Natural killer cell (primary cell): ENCODE results near the gene UBR2. TPM values are rescaled to one million over a fixed set of nuclear protein-coding genes. Genes with fewer than 3 reads are reported as not detected.

Source experiments
- ATAC-seq, 3 donors: fragments of 150-1000 bp in 2 of 3; fragments of 200-7000 bp in 1 of 3; cut with Tn5 transposase; 1 replicate in 1 of 3; 2 replicates in 2 of 3; pipeline ENCODE4 v1.10.0; 2021; ENCODE audit warnings: mild to moderate bottlenecking in 2 of 3, moderate library complexity in 2 of 3
- DNase-seq, 2 donors: peaks; one replicate each; pipeline versions ENCODE4 v3.0.0 to v3.0.0-alpha.2; 2013 to 2021; ENCODE audit warnings: mixed read lengths in 1 of 2
- H3K27ac ChIP-seq: one replicate; pipeline ENCODE4 v1.5.1; 2013; ENCODE audit warnings: mild to moderate bottlenecking, low read length
- H3K27me3 ChIP-seq: one replicate; pipeline ENCODE4 v1.6.1; 2013; ENCODE audit warnings: low read length; ENCODE audit not compliant: control insufficient read depth, insufficient read depth
- H3K36me3 ChIP-seq: one replicate; pipeline ENCODE4 v1.6.1; 2013; ENCODE audit warnings: low read length; ENCODE audit not compliant: control insufficient read depth, insufficient read depth
- H3K4me1 ChIP-seq: one replicate; pipeline ENCODE4 v1.6.1; 2013; ENCODE audit warnings: low read length; ENCODE audit not compliant: control insufficient read depth, insufficient read depth
- H3K4me3 ChIP-seq: one replicate; pipeline ENCODE4 v1.5.1; 2013; ENCODE audit warnings: low read length
- H3K9me3 ChIP-seq: one replicate; pipeline ENCODE4 v1.6.1; 2013; ENCODE audit warnings: low read length; ENCODE audit not compliant: control insufficient read depth, insufficient read depth
- H3K27ac Mint-ChIP-seq, 2 donors: one replicate each; pipeline ENCODE4 v1.8.0; 2022; ENCODE audit warnings: mild to moderate bottlenecking in 2 of 2, mixed read lengths in 2 of 2, moderate library complexity in 1 of 2
- H3K27me3 Mint-ChIP-seq, 2 donors: one replicate each; pipeline ENCODE4 v1.8.0; 2022; ENCODE audit warnings: low read depth in 2 of 2, mixed read lengths in 2 of 2
- H3K36me3 Mint-ChIP-seq: one replicate; pipeline ENCODE4 v1.8.0; 2022; ENCODE audit warnings: mixed read lengths
- H3K4me1 Mint-ChIP-seq, 2 donors: one replicate each; pipeline ENCODE4 v1.8.0; 2022; ENCODE audit warnings: mixed read lengths in 2 of 2
- H3K4me3 Mint-ChIP-seq: one replicate; pipeline ENCODE4 v1.8.0; 2022; ENCODE audit warnings: mild to moderate bottlenecking, moderate library complexity, mixed read lengths
- H3K9me3 Mint-ChIP-seq, 2 donors: one replicate each; pipeline ENCODE4 v1.8.0; 2022; ENCODE audit warnings: mixed read lengths in 2 of 2
- WGBS: methylation state at CpG from one replicate; pipeline ENCODE4 v1.1.7; 2013; ENCODE audit warnings: missing lambda C conversion rate; ENCODE audit not compliant: insufficient coverage; 5-methylcytosine and 5-hydroxymethylcytosine counted together
- intact Hi-C: fragments of 100-400 bp; cut with micrococcal nuclease; formaldehyde crosslinking; loops from one replicate; pipeline ENCODE4 v1.14.2; 2022
- total RNA-seq, 4 donors: library from RNA; stranded (reverse); fragments of 120-200 nt in 1 of 4; gene quantifications; one replicate each; pipeline versions ENCODE4 v1.2.3 to v1.2.4, GENCODE V29; 2013 to 2022
- TF ChIP-seq, protein P1 (sequence below): fragments of 200-600 bp; IDR thresholded peaks from one replicate; pipeline ENCODE4 v1.8.0; 2022; ENCODE audit warnings: antibody characterized with exemption

Gene UBR2
- total RNA-seq, 3 donors from 2014 or later (not counting 1 experiment from before 2014, with no cell fraction given), result 44.9 to 57.3 (median 53.2) TPM

DNA sequence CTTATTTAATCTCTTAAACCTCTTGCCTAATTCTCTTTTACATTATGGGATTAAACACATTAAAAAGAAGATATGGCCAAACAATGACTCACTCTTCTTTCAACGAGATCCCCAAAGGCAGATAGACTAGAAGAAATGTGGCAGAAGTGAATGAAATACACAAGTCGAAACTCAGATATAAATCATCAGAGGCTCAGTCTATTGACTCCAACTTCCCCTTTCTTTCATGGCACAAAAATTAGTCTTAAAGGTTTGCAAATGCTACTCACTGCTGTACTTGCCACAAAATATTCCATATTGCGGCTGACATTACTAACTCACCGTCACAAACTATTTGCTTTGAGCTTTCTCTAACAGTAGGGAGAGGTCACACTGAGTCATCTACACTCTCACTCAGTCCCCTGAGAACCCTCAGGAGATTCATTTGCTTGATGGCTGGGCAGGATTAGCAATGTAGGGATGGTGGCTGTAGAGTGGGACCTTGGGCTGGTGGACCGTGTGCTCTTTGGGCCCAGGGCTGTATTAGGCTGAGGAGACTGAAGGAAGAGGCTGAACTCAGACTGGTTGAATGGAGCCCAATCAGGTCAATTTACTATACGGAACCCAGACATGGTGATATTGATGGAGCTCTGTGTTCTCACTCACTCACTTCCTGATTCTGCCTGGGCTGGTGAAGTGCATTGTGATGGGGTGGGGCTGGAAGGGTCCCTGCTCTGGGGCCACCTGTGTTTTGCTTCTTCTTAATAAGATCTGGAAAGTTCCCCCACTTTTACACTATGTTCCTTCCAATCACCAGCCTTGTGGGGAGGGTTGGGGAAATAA lies 42.8 kb upstream of the UBR2 start:
- H3K9me3 Mint-ChIP-seq, result no peaks in the 10 kb centered on the region
- Histone ChIP-seq H3K27ac (no peak overlapping the region), H3K4me3 (no peak overlapping the region), H3K27me3 (no peaks in the 10 kb centered on the region), H3K4me1 (no peaks in the 10 kb centered on the region), H3K36me3 (no peaks in the 10 kb centered on the region), H3K9me3 (no peaks in the 10 kb centered on the region)
- intact Hi-C loops, result no loop called here
- no peaks in the 10 kb centered on the region for H3K36me3 Mint-ChIP-seq
- H3K4me3 Mint-ChIP-seq, result no peak overlapping the region
- no peak overlapping the region for H3K27ac Mint-ChIP-seq
- 41% methylated on average over 6 of the region's 6 CpGs for WGBS
- no peaks in the 10 kb centered on the region for H3K4me1 Mint-ChIP-seq
- no peaks in the 10 kb centered on the region for H3K27me3 Mint-ChIP-seq
- ATAC-seq (no peak), DNase-seq (no peak)
- TF ChIP-seq, protein P1, sequence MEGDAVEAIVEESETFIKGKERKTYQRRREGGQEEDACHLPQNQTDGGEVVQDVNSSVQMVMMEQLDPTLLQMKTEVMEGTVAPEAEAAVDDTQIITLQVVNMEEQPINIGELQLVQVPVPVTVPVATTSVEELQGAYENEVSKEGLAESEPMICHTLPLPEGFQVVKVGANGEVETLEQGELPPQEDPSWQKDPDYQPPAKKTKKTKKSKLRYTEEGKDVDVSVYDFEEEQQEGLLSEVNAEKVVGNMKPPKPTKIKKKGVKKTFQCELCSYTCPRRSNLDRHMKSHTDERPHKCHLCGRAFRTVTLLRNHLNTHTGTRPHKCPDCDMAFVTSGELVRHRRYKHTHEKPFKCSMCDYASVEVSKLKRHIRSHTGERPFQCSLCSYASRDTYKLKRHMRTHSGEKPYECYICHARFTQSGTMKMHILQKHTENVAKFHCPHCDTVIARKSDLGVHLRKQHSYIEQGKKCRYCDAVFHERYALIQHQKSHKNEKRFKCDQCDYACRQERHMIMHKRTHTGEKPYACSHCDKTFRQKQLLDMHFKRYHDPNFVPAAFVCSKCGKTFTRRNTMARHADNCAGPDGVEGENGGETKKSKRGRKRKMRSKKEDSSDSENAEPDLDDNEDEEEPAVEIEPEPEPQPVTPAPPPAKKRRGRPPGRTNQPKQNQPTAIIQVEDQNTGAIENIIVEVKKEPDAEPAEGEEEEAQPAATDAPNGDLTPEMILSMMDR, result no peak

DNA sequence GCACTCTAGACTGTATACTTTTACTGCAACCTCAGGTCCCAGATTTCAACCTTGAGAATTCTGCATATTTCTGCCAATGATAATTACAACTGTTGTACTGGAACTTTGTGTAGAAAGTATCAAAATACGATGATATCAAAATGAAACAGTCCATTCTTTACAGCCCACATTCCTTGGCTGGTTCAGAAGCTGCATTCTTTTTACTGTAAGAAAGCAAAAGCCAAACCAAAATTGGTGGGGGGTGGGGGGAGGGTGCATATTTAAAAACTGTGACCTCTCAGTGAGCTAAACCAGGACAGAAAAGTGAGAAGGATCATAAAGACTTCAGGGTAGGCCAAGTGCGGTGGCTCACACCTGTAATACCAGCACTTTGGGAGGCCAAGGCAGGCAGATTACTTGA lies 41.8 kb upstream of the UBR2 start:
- H3K9me3 ChIP-seq, result no peaks in the 10 kb centered on the region
- DNase-seq, result no peak
- no peak overlapping the region for H3K4me3 ChIP-seq
- no peak for ATAC-seq
- intact Hi-C loops, result no loop called here
- H3K27ac ChIP-seq, result no peak overlapping the region
- Mint-ChIP-seq H3K4me3 (no peak overlapping the region), H3K9me3 (no peaks in the 10 kb centered on the region), H3K36me3 (no peaks in the 10 kb centered on the region), H3K4me1 (no peaks in the 10 kb centered on the region), H3K27ac (no peak overlapping the region), H3K27me3 (no peaks in the 10 kb centered on the region)
- 98% methylated on average over 2 of the region's 2 CpGs for WGBS
- H3K27me3 ChIP-seq, result no peaks in the 10 kb centered on the region
- TF ChIP-seq, protein P1, result no peak
- no peaks in the 10 kb centered on the region for H3K4me1 ChIP-seq
- H3K36me3 ChIP-seq, result no peaks in the 10 kb centered on the region

DNA sequence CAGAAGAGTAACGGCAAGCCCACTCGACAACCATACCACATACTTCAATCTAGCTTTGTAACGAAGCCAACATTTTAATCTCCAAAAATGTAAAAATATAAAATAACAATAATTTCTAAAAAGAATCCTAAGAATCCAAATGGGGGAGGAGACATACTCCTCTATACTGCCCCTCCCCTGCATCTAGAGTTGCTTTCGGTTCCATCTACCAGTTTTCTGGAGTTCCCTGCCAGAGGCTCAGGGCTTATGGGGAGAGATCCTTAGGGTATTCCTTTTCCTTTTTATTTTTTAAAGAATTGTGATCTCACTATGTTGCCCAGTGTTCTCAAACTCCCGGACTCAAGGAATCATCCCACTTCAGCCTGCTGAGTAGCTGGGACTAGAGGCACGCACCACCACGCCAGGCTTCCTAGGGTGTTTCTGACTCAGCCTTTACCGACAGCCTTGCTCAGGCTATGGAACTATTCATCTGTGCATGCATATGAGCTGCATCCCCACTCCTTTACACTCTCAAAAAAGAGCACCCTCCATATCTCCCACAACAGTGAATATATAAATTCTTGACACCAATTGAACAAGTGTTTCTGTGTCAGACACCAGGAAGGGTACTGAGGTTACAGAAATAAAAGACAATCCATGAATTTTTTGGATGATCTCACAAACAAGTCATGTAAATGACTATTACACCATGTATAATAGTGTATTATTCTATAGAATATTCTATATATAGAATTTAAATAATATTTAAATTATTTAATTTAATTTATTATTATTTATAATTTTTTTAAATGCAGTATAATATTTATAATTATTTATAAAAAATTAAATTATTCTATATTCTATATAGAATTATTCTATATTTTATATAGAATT lies 40.7 kb upstream of the UBR2 start:
- H3K27ac Mint-ChIP-seq, result no peak overlapping the region
- Histone ChIP-seq H3K4me3 (no peak overlapping the region), H3K36me3 (no peaks in the 10 kb centered on the region), H3K27me3 (no peaks in the 10 kb centered on the region), H3K9me3 (no peaks in the 10 kb centered on the region), H3K27ac (no peak overlapping the region), H3K4me1 (no peaks in the 10 kb centered on the region)
- H3K27me3 Mint-ChIP-seq, result no peaks in the 10 kb centered on the region
- no peak for ATAC-seq
- TF ChIP-seq, protein P1, result no peak
- no peak overlapping the region for H3K4me3 Mint-ChIP-seq
- DNase-seq, result no peak
- 92% methylated on average over 4 of the region's 8 CpGs for WGBS
- no peaks in the 10 kb centered on the region for H3K36me3 Mint-ChIP-seq
- H3K4me1 Mint-ChIP-seq, result no peaks in the 10 kb centered on the region
- H3K9me3 Mint-ChIP-seq, result no peaks in the 10 kb centered on the region
- intact Hi-C loops, result no loop called here
